ENCODE results near the gene ABCC8. TPM values are rescaled to one million over a fixed set of nuclear protein-coding genes. Genes with fewer than 3 reads are reported as not detected.

ABCC8 gene
- total and polyA plus RNA-seq, 2 of the 8 experiments (the other 6 are each of a cell fraction or from before 2014, with no cell fraction given): 3.7 to 4.9 TPM

DNA sequence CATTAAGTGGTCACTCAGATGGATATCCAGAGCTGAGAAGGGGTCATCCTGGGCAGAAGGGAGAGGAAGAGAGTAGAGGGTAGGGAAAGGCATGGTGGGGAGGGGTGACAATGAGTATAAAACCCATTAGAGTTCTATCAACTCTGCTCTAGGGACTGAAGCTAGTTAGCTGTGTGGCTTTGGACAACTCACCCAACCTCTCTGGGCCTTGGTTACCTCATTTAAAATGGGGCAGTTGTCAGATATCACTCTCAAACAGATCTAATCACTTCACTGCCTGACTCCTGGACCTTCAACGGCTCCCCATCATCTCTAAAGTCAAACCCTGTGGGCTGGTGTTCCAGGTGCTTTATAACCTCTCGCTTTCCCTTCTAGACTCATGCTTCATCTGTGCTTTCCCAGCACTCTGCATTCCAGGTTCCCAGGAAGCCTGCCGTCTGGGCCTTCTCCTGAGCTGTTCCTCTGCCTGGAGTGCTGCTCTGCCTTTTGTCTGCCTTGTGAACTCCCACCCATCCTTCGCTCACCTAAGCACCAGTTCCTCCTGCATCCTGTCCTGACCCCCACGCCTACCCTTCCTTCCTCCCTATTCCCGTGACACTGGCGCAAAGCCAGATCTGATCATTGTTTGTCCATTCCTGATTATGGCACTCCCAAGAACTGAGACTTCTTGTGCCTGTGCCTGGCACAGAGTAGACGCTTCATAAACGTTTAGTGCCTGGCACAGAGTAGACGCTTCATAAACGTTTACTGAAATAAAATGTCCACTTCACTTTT, 65.9 kb downstream of the ABCC8 start:
- H3K18ac ChIP-seq (ENCODE audit: extremely low read depth, low read length): no peak overlapping the region
- ChIA-PET POLR2A (ENCODE audit: partially characterized antibody) (interaction anchor here (1.2 kb wide), 1 partner anchor 9 kb away, joined by 3 read pairs; no protein-coding TSS in a partner anchor), CTCF (ENCODE audit: partially characterized antibody) (interaction anchor here (0.6 to 38.8 kb wide), 13 partner anchors 8 to 180 kb away, joined by 3 to 1414 read pairs (median 3); partner anchors contain the start of gene KCNJ11)
- no peak overlapping the region for H2BK120ac ChIP-seq (replicated peaks; ENCODE audit: low read depth, low read length)
- no peak overlapping the region for H3K23ac ChIP-seq (ENCODE audit: insufficient read length)
- no peak overlapping the region for H3K4me2 ChIP-seq (ENCODE audit: insufficient read depth in 1 of 2, low read depth in 2 of 2, low read length in 2 of 2)
- H2BK15ac ChIP-seq (ENCODE audit: low read length): no peak overlapping the region
- no peak overlapping the region for H3K56ac ChIP-seq (replicated peaks; ENCODE audit: insufficient read length, low read depth, low read length)
- no peaks in the 10 kb centered on the region for H3K9me3 ChIP-seq (ENCODE audit: insufficient read depth in 2 of 2, low read depth in 1 of 2, low read length in 1 of 2)
- H4K5ac ChIP-seq (ENCODE audit: insufficient read length, low read depth, low read length): no peak overlapping the region
- H2BK12ac ChIP-seq (ENCODE audit: low read depth, low read length): no peak overlapping the region
- no peak overlapping the region for H4K8ac ChIP-seq (ENCODE audit: extremely low read depth, insufficient read depth, low read length)
- FAIRE-seq (no peak), DNase-seq (ENCODE audit: low read depth in 1 of 2, low spot score in 2 of 2) (no peak)
- no peaks in the 10 kb centered on the region for H3K79me1 ChIP-seq (ENCODE audit: low read depth, low read length)
- H3K27ac ChIP-seq (ENCODE audit: low read depth, low read length): no peak overlapping the region
- no peak overlapping the region for H2BK5ac ChIP-seq (ENCODE audit: low read depth, low read length)
- no peak overlapping the region for H4K91ac ChIP-seq (replicated peaks; ENCODE audit: insufficient read length, low read length)
- no peak overlapping the region for H3K4me3 ChIP-seq (ENCODE audit: extremely low read depth in 1 of 4, insufficient read depth in 2 of 4, low read depth in 3 of 4, low read length in 4 of 4)
- H3K27me3 ChIP-seq (replicated peaks in 1 of 4; ENCODE audit: control insufficient read depth in 3 of 4, extremely low read depth in 1 of 4, insufficient read depth in 3 of 4, low read length in 3 of 4): no peaks in the 10 kb centered on the region; a peak in 3 of 7 replicates
- H3K23me2 ChIP-seq (ENCODE audit: low read depth, low read length): no peaks in the 10 kb centered on the region
- no peak overlapping the region for H2AK5ac ChIP-seq (ENCODE audit: low read depth, low read length)
- H3K9ac ChIP-seq (replicated peaks in 1 of 4; ENCODE audit: extremely low read depth in 1 of 4, low read depth in 3 of 4, low read length in 3 of 4): no peak overlapping the region
- 0 out of 2 replicates have a peak overlapping the region, but pooled peaks have one; percentile 48 for H2BK20ac ChIP-seq (ENCODE audit: low read length)
- H3K14ac ChIP-seq (ENCODE audit: insufficient read length): no peak overlapping the region
- H3K4ac ChIP-seq (replicated peaks; ENCODE audit: insufficient read length, low read depth, low read length): no peak overlapping the region
- H3K79me2 ChIP-seq (ENCODE audit: control insufficient read depth in 1 of 2, insufficient read depth in 2 of 2, low read length in 2 of 2): no peaks in the 10 kb centered on the region
- H3K4me1 ChIP-seq (replicated peaks in 1 of 4; ENCODE audit: control insufficient read depth in 3 of 4, insufficient read depth in 4 of 4, low read length in 3 of 4): peaks cover 0 to 4% (median 3%) of the 10 kb centered on the region in 4 experiments; a peak in 3 of 7 replicates
- H2AFZ ChIP-seq (ENCODE audit: low read length): no peak overlapping the region
- WGBS, 2 experiments (ENCODE audit: extremely low coverage in 1 of 2, insufficient coverage in 1 of 2, insufficient read length in 1 of 2, insufficient replicate concordance in 2 of 2, low coverage in 1 of 2, low lambda C conversion rate in 2 of 2, missing lambda C conversion rate in 1 of 2): 85% methylated on average over 11 of the region's 11 CpGs; no CpG with 5 or more reads in 1 of the 2 experiments
- no peaks in the 10 kb centered on the region for H4K20me1 ChIP-seq (replicated peaks in 1 of 2; ENCODE audit: control insufficient read depth in 1 of 2, insufficient read depth in 2 of 2, low read length in 2 of 2)
- no peaks in the 10 kb centered on the region for H3K36me3 ChIP-seq (ENCODE audit: control insufficient read depth in 2 of 4, insufficient read depth in 4 of 4, low read length in 3 of 4)
- TF ChIP-seq CEBPB (IDR thresholded peaks at IDR 0.05; ENCODE audit: low read depth, low read length) (no peak), KDM4A (IDR thresholded peaks at IDR 0.05; ENCODE audit: low read depth, low read length, severe bottlenecking) (no peak), NRF1 (IDR thresholded peaks at IDR 0.05; ENCODE audit: low read depth, low read length) (no peak), ZNF274 (IDR thresholded peaks at IDR 0.05; ENCODE audit: borderline replicate concordance, extremely low read depth, low read length) (no peak), ASH2L (IDR thresholded peaks at IDR 0.05; ENCODE audit: low read length) (no peak), POLR2AphosphoS5 (IDR thresholded peaks at IDR 0.05; ENCODE audit: low read depth, low read length) (no peak), SP2 (IDR thresholded peaks at IDR 0.05; ENCODE audit: low read length) (no peak), TAF7 (optimal IDR thresholded peaks at IDR 0.05; ENCODE audit: borderline replicate concordance, low read depth, low read length) (no peak), CBX8 (IDR thresholded peaks at IDR 0.05; ENCODE audit: borderline replicate concordance, low read depth, low read length) (no peak)
- TF ChIP-seq, protein P1, sequence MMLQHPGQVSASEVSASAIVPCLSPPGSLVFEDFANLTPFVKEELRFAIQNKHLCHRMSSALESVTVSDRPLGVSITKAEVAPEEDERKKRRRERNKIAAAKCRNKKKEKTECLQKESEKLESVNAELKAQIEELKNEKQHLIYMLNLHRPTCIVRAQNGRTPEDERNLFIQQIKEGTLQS (IDR thresholded peaks at IDR 0.05; ENCODE audit: insufficient read depth, low read depth, low read length): no peak
- TF ChIP-seq, protein P2, sequence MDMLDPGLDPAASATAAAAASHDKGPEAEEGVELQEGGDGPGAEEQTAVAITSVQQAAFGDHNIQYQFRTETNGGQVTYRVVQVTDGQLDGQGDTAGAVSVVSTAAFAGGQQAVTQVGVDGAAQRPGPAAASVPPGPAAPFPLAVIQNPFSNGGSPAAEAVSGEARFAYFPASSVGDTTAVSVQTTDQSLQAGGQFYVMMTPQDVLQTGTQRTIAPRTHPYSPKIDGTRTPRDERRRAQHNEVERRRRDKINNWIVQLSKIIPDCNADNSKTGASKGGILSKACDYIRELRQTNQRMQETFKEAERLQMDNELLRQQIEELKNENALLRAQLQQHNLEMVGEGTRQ (IDR thresholded peaks at IDR 0.05; ENCODE audit: low read length): no peak
